NB4 (cell line): Measurements from ENCODE around the gene PIP4K2A.

Source experiments
- POLR2A ChIP-seq: IDR thresholded peaks from 2 replicates; pipeline ENCODE4 v1.6.1; 2011; ENCODE audit warnings: mild to moderate bottlenecking; ENCODE audit not compliant: insufficient read length; ENCODE audit errors: extremely low read depth
- TF ChIP-seq, protein P1 (sequence below): IDR thresholded peaks from one replicate; pipeline ENCODE4 v1.5.1; 2012; ENCODE audit warnings: low read depth, low read length
- TF ChIP-seq, protein P2 (sequence below): IDR thresholded peaks from 2 replicates; pipeline ENCODE4 v1.6.1; 2011; ENCODE audit warnings: low read depth, low read length

DNA sequence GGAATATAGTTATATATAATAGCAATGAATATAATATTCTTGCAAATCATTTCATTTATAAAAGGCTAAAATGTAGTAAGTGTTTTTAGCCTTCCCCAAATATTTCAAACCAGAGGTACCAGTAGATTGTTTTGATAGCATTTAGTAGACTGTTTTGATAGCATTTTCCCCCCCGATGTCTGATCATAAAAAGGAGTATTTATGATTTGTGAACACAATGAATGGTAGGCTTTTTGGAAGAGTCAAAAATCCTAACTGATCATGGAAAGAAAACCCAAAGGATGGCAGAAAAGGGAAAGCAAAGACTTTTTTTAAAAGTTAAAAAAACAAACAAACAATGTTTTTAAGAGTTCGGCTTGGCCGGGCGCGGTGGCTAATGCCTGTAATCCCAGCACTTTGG lies 152.5 kb downstream of the PIP4K2A start:
- TF ChIP-seq, protein P1, sequence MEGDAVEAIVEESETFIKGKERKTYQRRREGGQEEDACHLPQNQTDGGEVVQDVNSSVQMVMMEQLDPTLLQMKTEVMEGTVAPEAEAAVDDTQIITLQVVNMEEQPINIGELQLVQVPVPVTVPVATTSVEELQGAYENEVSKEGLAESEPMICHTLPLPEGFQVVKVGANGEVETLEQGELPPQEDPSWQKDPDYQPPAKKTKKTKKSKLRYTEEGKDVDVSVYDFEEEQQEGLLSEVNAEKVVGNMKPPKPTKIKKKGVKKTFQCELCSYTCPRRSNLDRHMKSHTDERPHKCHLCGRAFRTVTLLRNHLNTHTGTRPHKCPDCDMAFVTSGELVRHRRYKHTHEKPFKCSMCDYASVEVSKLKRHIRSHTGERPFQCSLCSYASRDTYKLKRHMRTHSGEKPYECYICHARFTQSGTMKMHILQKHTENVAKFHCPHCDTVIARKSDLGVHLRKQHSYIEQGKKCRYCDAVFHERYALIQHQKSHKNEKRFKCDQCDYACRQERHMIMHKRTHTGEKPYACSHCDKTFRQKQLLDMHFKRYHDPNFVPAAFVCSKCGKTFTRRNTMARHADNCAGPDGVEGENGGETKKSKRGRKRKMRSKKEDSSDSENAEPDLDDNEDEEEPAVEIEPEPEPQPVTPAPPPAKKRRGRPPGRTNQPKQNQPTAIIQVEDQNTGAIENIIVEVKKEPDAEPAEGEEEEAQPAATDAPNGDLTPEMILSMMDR: no peak
- no peak for TF ChIP-seq POLR2A
- TF ChIP-seq, protein P2, sequence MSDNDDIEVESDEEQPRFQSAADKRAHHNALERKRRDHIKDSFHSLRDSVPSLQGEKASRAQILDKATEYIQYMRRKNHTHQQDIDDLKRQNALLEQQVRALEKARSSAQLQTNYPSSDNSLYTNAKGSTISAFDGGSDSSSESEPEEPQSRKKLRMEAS: no peak
